ENCODE results near the gene NRARP.
"Not testable (repeated sequence)": the region's sequence is repeated elsewhere in the genome, so short reads cannot be mapped to it uniquely, and the experiment has no call there.

The NRARP gene

GRCh38 chr9:137342482-137342881 lies 40.4 kb upstream of the NRARP start:
- TF ChIP-seq ZNF626 (tag by site-specific recombination; IDR thresholded peaks at IDR 0.05) (no peak), ZNF677 (tag by site-specific recombination; IDR thresholded peaks at IDR 0.05) (no peak), ZNF561 (tag by site-specific recombination; IDR thresholded peaks at IDR 0.05; ENCODE audit: borderline replicate concordance) (no peak), ZNF837 (tag by site-specific recombination; IDR thresholded peaks at IDR 0.05) (no peak), FEZF1 (tag by site-specific recombination; IDR thresholded peaks at IDR 0.05) (no peak), ZBTB17 (tag by site-specific recombination; IDR thresholded peaks at IDR 0.05) (no peak)
- no peaks in the 10 kb centered on the region for H3K9me3 ChIP-seq (ENCODE audit: control insufficient read depth, insufficient read depth, low read depth, low read length)
- no peaks in the 10 kb centered on the region for H3K36me3 ChIP-seq (ENCODE audit: control insufficient read depth in 2 of 2, insufficient read depth in 1 of 2, low read length in 2 of 2)
- ChIA-PET POLR2A (no interaction called here), CTCF (no interaction called here)
- H3K4me1 ChIP-seq (ENCODE audit: control insufficient read depth, insufficient read depth, low read length): no peaks in the 10 kb centered on the region
- H3K4me3 ChIP-seq (ENCODE audit: low read depth, low read length): no peak overlapping the region
- no peak overlapping the region for H3K27ac ChIP-seq (ENCODE audit: extremely low read depth, low read depth, low read length)

- no peak for TF ChIP-seq ZNF404 (tag by site-specific recombination; IDR thresholded peaks at IDR 0.05)
- TF ChIP-seq ZNF501 (tag by site-specific recombination; IDR thresholded peaks at IDR 0.05): no peak
- TF ChIP-seq KLF7 (tag by site-specific recombination; IDR thresholded peaks at IDR 0.05; ENCODE audit: borderline replicate concordance): no peak
- no peak for TF ChIP-seq ZNF626 (tag by site-specific recombination; IDR thresholded peaks at IDR 0.05)
- TF ChIP-seq BCL11B (tag by site-specific recombination; IDR thresholded peaks at IDR 0.05; ENCODE audit: low read depth): no peak
- no peak for TF ChIP-seq YY1 (tag by site-specific recombination; IDR thresholded peaks at IDR 0.05)
- TF ChIP-seq ZNF423 (tag by site-specific recombination; IDR thresholded peaks at IDR 0.05): no peak
- ChIA-PET CTCF (no interaction called here), POLR2A (no interaction called here)
- no peaks in the 10 kb centered on the region for H3K36me3 ChIP-seq (ENCODE audit: control insufficient read depth in 2 of 2, insufficient read depth in 1 of 2, low read length in 2 of 2)
- H3K4me1 ChIP-seq (ENCODE audit: control insufficient read depth, insufficient read depth, low read length): no peaks in the 10 kb centered on the region
- H3K27ac ChIP-seq (ENCODE audit: extremely low read depth, low read depth, low read length): no peak overlapping the region
- no peak overlapping the region for H3K4me3 ChIP-seq (ENCODE audit: low read depth, low read length)
- no peaks in the 10 kb centered on the region for H3K9me3 ChIP-seq (ENCODE audit: control insufficient read depth, insufficient read depth, low read depth, low read length)
Observed at GRCh38 chr9:137341227-137341626, 39.2 kb upstream of the NRARP start.

- 0 out of 2 replicates have a peak, but pooled peaks have one; percentile 17 for TF ChIP-seq KLF1 (tag by site-specific recombination; IDR thresholded peaks at IDR 0.05)
- POLR2A ChIA-PET; H3K4me3 ChIP-seq (ENCODE audit: low read depth, low read length); H3K4me1 ChIP-seq (ENCODE audit: control insufficient read depth, insufficient read depth, low read length); H3K36me3 ChIP-seq (ENCODE audit: control insufficient read depth in 2 of 2, insufficient read depth in 1 of 2, low read length in 2 of 2); H3K27ac ChIP-seq (ENCODE audit: extremely low read depth, low read depth, low read length); H3K9me3 ChIP-seq (ENCODE audit: control insufficient read depth, insufficient read depth, low read depth, low read length); CTCF ChIA-PET: not testable (repeated sequence)
Observed at GRCh38 chr9:137339908-137340462, 37.9 kb upstream of the NRARP start.

GRCh38 chr9:137339045-137339907 lies 37.2 kb upstream of the NRARP start:
- H3K4me1 ChIP-seq (ENCODE audit: control insufficient read depth, insufficient read depth, low read length): no peaks in the 10 kb centered on the region
- H3K27ac ChIP-seq (ENCODE audit: extremely low read depth, low read depth, low read length): no peak overlapping the region
- POLR2A ChIA-PET: no interaction called here
- CTCF ChIA-PET: no interaction called here
- H3K9me3 ChIP-seq (ENCODE audit: control insufficient read depth, insufficient read depth, low read depth, low read length): no peaks in the 10 kb centered on the region
- H3K4me3 ChIP-seq (ENCODE audit: low read depth, low read length): no peak overlapping the region
- no peaks in the 10 kb centered on the region for H3K36me3 ChIP-seq (ENCODE audit: control insufficient read depth in 2 of 2, insufficient read depth in 1 of 2, low read length in 2 of 2)
- TF ChIP-seq ZNF302 (tag by site-specific recombination; IDR thresholded peaks at IDR 0.05; ENCODE audit: low read depth): no peak
- no peak for TF ChIP-seq ZNF488 (tag by site-specific recombination; IDR thresholded peaks at IDR 0.05)
- no peak for TF ChIP-seq GLI4 (tag by site-specific recombination; IDR thresholded peaks at IDR 0.05)
- TF ChIP-seq ZNF513 (tag by site-specific recombination; IDR thresholded peaks at IDR 0.05): no peak
- no peak for TF ChIP-seq ZBTB17 (tag by site-specific recombination; IDR thresholded peaks at IDR 0.05)
- no peak for TF ChIP-seq ZNF777 (tag by site-specific recombination; IDR thresholded peaks at IDR 0.05; ENCODE audit: borderline replicate concordance)
- no peak for TF ChIP-seq ZNF391 (tag by site-specific recombination; IDR thresholded peaks at IDR 0.05; ENCODE audit: borderline replicate concordance, low read depth)
- TF ChIP-seq YY2 (tag by site-specific recombination; IDR thresholded peaks at IDR 0.05): no peak
- no peak for TF ChIP-seq ZNF664 (tag by site-specific recombination; IDR thresholded peaks at IDR 0.05)
- TF ChIP-seq ZNF585B (tag by site-specific recombination; IDR thresholded peaks at IDR 0.05): no peak
- TF ChIP-seq ZNF157 (tag by site-specific recombination; IDR thresholded peaks at IDR 0.05): no peak
- no peak for TF ChIP-seq ZXDB (tag by site-specific recombination; IDR thresholded peaks at IDR 0.05)
- no peak for TF ChIP-seq ZNF37A (tag by site-specific recombination; IDR thresholded peaks at IDR 0.05)
- no peak for TF ChIP-seq BCL6B (tag by site-specific recombination; IDR thresholded peaks at IDR 0.05)
- TF ChIP-seq ZNF626 (tag by site-specific recombination; IDR thresholded peaks at IDR 0.05): no peak
